Gastrocnemius medialis (tissue), 4 donors: ENCODE measurements around the gene IQGAP2.

Source experiments
- POLR2A ChIP-seq, 2 donors: fragments of 450-650 bp; IDR thresholded peaks; one replicate each; pipeline ENCODE4 v1.6.1; 2017; ENCODE audit warnings: antibody characterized with exemption in 2 of 2, mild to moderate bottlenecking in 2 of 2, moderate library complexity in 2 of 2
- TF ChIP-seq, protein P1 (sequence below), 5 experiments: fragments of 450-650 bp in 3 of 5; fragments of 200-600 bp in 2 of 5; sonication (generic) in 2 of 5; IDR thresholded peaks in 4 of 5; conservative IDR thresholded peaks in 1 of 5; 1 replicate in 4 of 5; 2 replicates in 1 of 5; pipeline ENCODE4 v1.5.1; 2016 to 2019; ENCODE audit warnings: antibody characterized with exemption in 5 of 5, mild to moderate bottlenecking in 3 of 5, moderate library complexity in 3 of 5

DNA sequence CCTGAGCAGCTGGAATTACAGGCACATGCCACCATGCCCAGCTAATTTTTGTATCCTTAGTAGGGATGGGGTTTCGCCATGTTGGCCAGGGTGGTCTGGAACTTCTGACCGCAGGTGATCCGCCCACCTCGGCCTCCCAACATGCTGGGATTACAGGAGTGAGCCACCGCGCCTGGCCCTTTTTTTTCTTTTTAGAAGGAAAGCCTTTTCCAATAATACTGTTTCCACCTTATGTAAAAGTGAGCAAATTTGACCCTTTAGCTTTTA lies 289.1 kb downstream of the IQGAP2 start:
- TF ChIP-seq, protein P1, sequence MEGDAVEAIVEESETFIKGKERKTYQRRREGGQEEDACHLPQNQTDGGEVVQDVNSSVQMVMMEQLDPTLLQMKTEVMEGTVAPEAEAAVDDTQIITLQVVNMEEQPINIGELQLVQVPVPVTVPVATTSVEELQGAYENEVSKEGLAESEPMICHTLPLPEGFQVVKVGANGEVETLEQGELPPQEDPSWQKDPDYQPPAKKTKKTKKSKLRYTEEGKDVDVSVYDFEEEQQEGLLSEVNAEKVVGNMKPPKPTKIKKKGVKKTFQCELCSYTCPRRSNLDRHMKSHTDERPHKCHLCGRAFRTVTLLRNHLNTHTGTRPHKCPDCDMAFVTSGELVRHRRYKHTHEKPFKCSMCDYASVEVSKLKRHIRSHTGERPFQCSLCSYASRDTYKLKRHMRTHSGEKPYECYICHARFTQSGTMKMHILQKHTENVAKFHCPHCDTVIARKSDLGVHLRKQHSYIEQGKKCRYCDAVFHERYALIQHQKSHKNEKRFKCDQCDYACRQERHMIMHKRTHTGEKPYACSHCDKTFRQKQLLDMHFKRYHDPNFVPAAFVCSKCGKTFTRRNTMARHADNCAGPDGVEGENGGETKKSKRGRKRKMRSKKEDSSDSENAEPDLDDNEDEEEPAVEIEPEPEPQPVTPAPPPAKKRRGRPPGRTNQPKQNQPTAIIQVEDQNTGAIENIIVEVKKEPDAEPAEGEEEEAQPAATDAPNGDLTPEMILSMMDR (IDR thresholded peaks at IDR 0.05 in 4 of 5, conservative IDR thresholded peaks at IDR 0.05 in 1 of 5) = no peak
- TF ChIP-seq POLR2A (IDR thresholded peaks at IDR 0.05) = no peak
